Measurements from ENCODE around the gene TEKTIP1.
A peak's percentile ranks its signal among the peaks of the same experiment; 100 is the strongest.

Gene TEKTIP1
- total RNA-seq, result 3.8 to 4.5 reads per million in 2 donors

DNA sequence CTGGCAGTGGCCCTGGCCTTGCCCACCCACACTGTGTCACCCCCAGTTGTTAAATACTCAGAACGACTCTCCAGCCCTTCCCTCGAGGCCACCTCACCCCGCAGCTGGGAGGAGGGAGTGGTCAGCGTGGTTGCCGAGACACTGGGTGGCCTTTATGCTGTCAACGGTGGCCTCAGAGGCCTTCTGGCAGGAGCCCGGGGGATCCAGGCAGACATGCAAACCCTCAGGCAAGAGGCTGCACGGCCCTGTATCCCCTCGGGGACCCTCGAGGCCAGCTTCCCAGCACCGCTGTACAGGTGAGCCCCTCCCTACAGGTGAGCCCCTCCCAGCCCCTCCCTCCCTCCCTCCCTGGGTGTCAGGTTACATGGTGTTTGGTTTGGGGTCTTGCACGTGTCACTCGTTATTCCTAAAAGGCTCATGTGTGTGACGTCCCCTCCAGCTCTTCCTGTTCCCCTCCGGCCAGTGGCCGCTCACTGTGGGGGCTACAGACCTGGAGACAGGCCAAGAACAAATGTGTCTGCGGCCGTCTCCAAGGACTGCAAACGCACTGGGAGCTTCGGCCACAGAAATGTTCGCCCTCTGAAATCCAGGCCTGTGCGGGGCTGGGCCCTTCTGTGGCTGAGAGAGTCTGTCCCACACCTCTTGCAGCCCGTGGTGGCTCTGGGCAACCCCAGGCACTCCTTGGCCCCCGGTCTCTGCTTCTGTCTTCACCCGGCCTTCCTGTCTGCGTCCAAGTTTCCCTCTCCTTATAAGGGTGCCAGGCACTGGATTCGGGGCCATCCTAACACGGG is at the start of gene TEKTIP1:
TSS of gene TEKTIP1 (plus strand) at position 210 of the 791 bp plus-strand sequence. CDS start at position 214, 4 bp downstream.
- no peak for DNase-seq

DNA sequence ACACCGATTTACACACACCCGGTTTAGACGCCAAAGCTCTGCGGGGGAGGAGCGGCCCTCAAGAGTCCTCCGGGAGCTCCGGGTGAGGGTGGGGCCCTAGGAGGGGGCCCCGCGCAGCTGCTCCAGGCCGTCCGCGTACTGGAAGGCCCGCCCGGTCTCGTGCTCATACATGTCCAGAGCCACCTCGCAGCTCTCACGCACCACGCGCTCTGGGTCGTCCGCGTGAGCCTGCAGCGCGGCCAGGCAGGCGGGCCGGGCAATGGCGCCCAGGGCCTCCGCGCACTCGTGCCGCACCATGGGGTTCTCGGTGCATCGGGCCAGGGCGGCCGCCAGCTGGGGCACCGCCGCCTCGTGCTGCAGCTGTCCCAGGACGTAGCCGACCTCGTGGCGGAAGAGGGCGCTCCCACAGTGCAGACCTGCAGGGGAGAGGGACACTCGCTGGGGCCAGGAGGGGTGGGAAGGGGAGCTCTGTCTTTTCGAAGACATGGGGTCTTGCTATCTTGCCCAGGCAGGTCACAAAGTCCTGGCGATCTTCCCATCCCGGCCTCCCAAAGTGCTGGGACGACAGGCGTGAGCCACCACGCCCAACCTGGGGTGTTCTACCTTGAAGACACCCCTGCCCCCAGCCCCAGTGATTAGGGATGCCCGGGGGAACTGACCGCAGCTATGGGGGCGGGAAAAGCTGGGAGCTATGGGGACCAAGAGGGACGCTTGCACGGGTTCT is 47.4 kb upstream of the TEKTIP1 start:
- DNase-seq, result no peak

DNA sequence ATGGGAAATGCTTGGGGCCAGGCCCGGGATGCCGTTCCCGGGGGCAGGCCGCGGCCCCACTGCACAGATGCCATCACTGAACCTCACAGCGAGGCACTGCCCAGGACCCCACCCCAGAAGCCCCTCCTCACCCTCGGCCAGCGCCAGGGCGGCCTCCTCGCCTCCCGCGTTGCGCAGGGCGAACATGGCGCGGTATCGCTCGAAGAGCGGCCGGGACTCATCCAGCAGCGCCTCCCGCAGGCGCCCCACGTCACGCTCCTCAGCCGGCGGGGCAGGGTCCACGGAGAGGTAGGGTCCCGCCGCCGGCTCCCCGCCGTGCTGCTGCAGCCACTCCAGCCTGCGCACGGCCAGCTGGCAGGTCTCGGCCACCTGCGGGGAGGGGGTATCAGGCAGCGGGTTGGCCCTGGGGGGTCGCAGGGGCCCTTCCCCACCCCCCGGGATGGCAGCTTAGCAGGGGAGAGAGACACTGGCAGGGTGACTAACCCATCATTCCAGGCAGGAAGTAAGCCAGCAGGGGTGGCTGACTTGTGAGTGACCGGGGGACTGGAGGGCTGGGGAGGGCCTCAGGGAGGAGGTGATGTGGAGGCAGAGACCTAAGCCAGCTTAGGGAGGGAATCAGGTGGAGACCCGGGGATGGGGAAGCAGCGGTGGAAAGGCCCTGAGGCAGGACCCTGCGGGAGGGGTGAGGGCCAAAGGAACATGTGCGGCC is 46.7 kb upstream of the TEKTIP1 start:
- DNase-seq, result no peak

DNA sequence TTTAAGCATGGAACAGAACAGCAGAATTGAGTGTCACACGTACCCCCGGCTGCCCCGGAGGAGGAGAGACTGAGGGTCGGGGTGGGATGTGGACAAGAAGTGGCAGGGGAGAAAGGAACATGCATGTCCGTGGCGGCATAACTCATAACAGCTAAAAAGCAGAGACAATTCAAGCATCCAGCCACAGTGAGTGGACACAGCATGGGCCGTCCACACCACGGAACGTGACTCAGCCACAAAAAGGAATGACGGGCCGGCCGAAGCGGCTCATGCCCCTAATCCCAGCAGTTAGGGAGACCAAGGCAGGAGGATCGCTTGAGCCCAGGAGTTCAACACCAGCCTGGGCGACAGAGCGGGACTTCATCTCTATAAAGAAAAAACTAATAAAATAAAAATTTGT is 46.1 kb upstream of the TEKTIP1 start:
- no peak for DNase-seq

DNA sequence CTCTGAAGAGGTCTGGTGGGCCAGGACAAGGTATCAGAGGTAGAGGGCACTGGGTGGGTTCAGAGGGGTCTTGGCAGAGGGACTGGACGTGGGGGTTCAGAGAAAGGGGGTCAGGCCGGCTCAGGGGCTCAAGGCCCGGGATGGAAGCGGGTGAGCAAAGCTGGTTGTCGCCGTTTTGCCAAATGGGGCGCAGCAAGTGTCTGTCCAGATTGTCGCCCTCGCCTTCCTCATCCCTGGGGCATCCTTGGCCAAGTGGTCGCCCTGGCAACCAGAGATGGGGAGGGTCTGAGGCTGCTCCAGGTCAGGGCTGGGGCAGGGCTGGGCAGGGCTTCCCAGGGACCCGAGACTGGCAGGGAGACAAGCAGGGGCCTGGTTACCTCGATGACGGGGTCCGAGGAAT is 45.3 kb upstream of the TEKTIP1 start:
- no peak for DNase-seq

DNA sequence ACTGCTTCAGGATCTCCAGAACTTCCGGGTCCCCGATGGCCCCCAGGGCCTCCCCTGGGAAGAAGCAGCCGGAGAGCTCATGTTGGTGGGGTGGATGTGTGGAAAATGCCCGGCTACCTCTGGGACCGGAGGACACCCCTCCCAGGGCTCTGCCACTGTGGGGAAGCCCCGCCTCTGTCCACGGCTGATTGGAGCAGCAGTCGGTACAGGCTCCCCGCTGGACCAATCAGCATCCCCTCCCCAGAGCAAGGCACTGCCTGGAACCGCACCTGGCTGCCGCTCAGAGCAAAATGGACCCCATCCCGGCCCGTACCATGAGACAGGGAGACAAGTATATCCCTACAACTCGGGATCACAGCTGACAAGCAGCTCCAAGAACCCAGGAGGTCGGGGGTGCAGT is 44.9 kb upstream of the TEKTIP1 start:
- no peak for DNase-seq

DNA sequence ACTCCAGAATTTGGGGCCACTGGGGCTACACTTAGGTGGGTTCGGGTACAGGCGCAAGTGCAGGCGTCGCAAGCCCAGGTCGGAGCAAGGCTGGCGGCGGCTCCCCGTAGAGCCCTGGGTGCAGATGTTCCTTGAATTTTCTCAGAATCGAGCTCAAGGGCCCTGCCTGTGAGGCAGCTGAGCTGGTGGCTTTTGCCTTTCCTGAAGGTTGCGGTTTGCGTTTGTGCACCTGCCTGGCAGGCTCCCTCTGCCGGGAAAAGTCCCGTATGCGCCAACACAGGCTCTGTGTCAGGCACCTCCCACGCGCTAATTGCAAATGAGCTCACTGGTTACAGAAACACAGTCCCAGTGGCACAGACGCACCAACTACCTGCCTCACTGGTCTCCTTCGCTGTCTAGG is 44.4 kb upstream of the TEKTIP1 start:
- no peak for DNase-seq

DNA sequence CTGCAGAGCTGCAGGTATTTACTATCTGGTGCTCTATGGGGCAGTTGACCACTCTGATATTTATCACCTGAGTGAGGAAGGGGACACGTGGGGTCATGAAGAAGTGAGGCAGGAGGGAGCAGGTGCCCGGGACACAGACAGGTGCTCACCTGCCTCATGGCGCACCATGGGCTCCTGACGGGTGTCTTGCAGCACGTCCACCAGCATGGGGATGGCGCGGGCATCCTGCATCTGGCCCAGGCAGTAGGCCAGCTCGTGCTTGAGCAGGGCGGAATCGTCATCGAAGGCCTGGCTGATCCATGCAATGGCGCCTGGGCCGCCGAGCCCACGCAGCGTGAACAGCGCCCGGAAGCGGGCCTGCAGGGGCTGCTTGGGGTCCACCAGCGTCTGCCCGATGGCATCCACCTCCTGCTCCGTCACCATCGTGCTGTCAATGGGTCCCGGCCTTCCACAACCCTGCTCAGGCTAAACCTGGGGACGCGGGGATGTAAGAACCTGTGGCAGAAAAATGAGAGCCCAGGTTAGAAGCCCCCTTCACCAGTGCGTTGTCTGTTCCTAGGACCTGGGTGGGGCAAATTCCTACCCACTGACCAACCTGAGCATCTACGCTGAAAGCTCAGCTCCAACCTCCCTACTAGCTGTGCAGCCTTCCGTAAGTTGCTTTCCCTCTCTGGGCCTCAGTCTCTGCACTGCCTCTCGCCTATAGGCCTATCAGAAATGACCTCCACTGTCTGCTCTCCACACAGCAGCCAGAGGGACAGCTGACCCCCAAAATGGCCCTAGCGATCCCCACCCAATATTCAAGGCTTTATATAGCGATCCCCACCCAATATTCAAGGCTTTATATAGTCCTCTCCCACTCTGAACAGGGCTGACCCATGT is 42.3 kb upstream of the TEKTIP1 start:
- DNase-seq, result no peak

DNA sequence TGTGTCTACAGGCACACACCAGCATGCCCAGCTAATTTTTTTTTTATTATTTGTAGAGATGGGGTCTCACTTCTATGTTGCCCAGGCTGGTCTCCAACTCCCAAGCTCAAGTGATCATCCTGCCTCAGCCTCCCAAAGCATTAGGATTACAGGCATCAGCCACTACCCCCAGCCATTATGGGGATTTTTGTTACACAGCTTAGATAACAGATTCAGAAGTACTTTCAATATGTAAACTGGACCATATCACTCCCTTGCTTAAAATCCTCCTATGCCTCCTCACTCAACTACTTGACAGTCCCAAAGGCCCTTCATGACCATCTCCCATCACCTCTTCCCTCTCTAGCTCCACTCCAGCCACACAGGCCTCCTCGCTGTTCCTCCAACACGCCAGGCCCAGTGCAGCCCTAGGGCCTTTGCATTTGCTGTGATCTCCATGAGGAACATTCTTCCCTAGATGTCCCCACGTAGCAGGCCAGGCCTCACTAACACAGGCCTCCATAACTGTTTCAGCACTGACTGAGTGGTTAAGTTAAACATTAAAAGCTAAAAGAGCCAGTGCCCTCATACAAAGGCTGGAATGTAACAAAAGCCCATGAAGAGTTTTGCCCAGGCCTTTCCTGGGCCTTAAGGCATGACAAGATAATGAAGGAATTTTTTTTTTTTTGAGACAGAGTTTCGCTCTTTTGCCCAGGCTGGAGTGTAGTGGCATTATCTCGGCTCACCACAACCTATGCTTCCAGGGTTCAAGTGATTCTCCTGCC is 41.0 kb upstream of the TEKTIP1 start:
- DNase-seq, result no peak

DNA sequence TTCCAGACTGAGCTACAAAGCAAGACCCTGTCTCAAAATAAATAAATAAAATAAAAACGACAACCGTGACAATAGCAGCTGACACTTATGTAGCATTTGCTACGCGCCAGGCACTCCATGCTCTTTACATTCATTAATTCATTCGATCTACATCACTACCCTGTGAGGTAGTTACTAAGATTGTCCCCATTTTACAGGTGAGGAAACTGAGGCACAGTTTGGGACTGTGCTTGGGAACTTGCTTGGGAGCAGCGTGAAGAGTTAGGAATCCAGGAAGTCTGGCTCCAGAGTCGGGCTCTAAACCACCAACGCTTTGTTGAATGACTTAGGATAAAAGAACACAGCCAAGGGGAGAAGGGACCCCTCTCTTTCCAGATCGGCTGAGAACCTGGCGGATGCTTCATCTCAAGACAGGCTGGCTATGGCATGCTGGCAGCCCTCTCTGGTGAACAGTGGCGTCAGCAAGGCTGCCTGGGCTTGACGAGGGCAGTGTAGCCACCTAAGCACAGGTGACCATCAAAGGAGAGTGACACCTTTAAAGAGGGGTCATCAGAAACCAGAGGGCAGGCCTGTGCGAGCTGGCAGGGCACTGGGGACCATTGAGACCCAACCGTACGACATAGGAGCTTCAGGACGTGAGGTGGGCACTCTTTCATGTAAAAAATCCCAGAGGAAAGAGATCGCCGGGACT is 39.1 kb upstream of the TEKTIP1 start:
- DNase-seq, result no peak

DNA sequence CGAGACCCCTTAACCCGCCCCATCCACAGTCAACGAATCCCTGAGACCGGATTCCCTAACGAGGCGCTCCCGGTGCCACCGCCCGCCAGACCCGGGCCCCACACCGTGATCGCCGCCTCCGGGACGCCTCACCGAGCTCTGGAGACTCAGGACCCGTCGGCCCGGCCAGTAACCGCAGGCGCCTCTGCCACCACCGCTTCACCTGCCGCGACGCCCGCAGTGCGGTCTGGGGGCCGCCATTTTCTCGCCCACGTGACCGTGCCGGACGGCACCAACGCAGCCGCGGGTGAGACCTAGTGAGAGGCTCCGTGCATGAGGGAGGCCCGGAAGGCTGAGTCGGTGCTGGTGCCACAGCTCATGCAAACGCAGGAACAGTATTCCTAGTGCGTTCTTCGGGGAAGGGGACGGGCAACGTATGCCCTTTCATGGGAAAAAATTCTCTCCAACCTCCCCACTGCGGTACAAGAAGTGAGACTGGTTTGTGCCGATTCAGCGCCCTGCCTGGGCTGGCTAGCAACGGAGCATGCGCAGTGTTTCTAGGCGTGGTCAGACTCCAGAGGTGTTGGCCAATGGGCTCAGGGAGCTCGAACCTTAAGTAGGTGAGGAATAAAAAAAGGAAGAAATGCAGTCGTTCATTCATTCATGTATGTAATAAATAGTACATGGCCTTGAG is 38.4 kb upstream of the TEKTIP1 start, which contains the start of gene DOHH:
TSS of gene DOHH (minus strand) at position 246 of the 673 bp plus-strand sequence. CDS start 3,860 bp downstream, outside the sequence.
- DNase-seq, result peak; percentile 76

DNA sequence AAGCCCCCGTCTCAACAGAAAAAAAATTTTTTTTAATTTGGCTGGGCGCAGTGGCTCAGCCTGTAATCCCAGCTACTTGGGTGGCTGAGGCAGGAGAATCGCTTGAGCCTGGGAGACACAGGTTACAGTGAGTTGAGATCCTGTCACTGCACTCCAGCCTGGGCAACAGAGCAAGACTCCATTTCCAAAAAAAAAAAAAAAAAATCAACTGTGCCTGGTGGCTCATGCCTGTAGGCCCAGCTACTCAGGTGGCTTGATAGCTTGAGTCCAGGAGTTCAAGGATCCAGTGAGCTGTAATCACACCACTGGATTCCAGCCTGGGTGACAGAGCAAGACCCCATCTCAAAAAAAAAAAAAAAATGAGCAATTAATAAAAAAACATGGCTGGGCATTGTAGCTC is 37.2 kb upstream of the TEKTIP1 start:
- DNase-seq, result no peak

DNA sequence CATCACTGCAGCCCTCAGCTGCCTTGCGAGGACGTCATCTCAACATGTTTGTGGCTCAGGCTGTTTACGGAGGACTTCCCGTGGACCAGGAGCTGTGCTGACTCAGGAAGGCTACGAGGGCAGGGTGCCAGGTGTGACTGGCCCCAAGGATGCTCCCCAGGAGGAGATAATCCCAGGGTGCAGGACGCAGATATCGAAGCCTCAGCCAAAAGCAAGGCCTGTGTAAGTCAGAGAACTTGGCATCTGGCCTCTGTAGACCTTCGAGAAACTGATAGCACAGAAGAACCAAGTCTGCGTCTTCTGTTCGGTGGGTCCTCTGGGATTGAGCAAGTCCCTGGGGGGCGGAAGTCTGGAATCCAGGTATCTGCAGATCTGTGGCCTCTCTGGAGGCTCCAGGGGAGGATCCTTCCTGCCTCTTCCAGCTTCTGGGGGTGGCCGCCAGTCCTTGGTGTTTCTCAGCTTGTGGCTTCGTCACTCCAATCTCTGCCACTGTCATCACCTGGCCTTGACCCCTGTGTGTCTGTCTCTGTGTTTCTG is 35.9 kb upstream of the TEKTIP1 start:
- no peak for DNase-seq

DNA sequence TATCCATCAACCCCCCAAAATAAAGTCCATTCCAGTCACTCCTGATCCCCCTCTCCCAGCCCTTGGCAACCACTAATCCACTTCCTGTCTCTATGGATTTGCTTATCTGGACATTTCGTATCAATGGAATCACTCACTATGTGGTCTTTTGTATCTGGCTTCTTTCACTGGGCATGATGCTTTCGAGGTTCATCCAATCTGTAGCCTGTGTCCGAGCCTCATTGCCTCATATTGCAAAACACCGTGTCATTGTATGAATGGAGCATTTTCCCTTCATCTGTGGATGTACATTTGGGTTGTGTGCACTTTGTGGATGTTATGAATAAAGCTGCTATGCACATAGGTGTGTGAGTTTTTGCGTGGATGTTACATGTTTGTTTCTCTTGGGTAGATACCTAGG is 34.2 kb upstream of the TEKTIP1 start:
- no peak for DNase-seq

DNA sequence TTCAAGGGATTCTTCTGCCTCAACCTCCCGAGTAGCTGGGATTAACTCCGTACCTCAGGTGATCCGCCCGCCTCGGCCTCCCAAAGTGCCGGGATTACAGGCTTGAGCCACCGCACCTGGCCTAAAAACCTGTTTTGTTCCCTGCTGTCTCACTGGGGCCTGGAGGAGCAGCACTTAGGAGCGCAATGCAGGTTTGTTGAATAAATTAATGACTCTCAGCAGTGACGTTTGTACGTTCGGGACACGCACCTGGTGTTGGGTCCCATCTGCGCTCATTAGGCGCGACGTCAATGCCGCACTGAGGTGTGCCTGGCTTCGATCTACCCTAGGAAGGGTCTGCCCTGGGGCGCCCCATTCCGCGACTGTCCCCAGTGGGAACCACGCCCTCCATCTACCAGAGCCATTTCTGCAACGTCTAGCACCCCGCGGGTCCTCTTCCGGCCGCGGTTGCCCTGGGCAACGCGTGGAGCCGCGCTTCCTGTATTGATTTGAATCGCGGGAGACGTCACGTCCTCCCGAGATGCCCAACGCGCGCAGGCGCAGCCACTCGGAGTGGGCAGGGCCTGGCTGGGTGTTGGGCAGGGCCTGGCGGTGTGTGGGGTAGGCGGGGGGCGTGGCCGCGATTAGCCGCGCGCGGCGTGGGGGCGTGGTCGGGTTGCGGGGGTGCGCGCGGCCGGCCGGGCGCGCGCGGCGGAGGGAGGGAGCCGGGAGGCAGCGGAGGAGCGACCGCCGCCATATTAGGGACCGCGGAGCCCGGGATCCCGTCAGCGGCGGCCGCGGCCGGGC is 33.2 kb upstream of the TEKTIP1 start, which contains the start of gene FZR1:
TSS of gene FZR1 (plus strand) at position 714 of the 786 bp plus-strand sequence. CDS start 16,679 bp downstream, outside the sequence.
- DNase-seq, result peak; percentile 100

DNA sequence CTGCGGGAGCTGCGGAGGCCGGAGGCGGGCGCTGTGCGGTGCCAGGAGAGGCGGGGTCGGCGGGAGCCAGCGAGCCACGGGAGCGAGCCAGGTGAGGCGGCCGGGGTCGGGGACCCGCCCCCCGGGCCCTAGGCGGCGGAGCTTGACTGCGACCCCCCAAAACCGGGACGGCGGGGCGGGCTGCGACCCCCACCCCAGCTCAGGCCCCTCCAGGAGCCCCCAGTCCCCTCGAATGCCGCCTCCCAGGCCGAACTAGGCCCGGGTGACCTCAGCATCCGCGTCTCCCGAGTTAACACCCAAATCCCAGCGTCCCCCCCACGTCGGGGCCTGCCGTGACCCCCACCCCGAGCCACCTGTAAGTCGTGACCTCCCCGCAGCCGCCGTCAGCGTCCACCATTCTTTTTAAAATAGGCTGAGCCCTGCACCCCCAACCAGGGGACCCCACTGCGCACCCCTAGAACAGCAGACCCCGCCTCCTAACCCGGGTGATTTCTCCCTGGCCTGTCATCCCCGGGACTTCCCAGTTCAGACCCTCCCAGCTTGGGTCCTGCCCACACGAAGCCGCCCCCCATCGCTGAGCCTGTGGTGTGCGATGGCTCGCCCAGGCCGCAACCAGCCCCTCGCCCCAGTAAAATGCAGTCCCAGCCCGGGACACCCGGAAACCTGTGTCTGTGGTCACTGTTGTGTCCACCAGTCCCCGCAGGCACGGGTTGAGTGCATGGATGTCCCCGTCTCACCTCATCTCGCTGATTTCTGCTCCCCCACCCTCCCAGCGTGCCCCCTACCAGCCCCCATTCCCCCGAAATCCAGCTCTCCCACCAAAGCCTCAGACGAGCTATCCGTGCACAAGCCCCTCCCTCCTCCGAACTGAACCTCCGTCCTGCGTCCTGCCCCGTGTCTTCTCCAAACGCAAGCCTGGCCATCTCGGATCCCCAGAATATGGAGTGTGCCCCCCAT is 32.3 kb upstream of the TEKTIP1 start:
- DNase-seq, result no peak

DNA sequence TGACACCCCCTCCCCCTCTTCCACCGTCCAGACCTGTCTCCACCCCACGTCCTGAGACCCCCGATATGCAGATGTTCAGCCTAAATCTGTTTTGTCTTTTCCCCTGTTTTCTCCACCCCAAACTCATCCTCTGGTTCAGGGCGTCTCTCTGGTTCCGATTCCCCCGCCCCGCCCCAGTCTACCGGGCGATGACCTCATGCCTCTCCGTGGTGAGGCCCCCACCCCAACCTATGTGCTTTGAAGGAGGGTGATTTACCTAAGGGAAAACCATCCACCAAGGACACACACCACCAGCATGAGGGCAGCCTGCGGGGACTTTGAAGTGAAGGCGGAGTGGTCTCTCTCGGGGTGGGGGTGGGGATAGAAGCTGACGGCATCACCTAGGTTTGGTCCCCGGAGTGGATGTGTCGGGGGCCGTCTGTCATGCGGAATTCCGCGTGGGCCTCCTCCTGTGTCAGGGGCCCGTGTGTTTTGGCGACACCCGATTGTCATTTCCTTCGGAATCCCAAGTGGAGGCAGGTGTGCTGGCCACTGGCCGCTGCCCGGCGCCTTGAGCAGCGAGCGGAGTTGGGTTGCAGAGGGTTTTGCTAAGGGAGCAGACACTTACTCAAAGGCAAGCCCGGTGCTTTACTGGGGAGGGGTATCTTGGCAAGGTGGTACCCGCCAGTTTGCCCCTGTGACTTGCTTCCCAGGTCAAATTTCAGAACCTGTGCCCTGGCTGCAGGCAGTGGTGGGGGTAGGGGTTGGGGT is 31.4 kb upstream of the TEKTIP1 start:
- no peak for DNase-seq

All from activated gamma-delta T cell (primary cell).